NCI-H226 (cell line): ENCODE data around the gene NTM.

Experiments used
- DNase-seq: peaks from one replicate; pipeline ENCODE4 v3.0.0-alpha.2; 2015

Gene NTM

GRCh38 chr11:132037956-132038355 is 667.5 kb downstream of the NTM start:
- DNase-seq: no peak

- DNase-seq: no peak
Measured at GRCh38 chr11:132039521-132039920, 669.1 kb downstream of the NTM start.

GRCh38 chr11:132042296-132042695 is 671.9 kb downstream of the NTM start:
- no peak for DNase-seq

GRCh38 chr11:132043714-132044113 is 673.3 kb downstream of the NTM start:
- DNase-seq: no peak

GRCh38 chr11:132045107-132045506 is 674.7 kb downstream of the NTM start:
- no peak for DNase-seq

GRCh38 chr11:132046288-132046865 is 676.0 kb downstream of the NTM start:
- no peak for DNase-seq

GRCh38 chr11:132047167-132047566 is 676.8 kb downstream of the NTM start:
- DNase-seq: no peak

GRCh38 chr11:132048040-132048439 is 677.6 kb downstream of the NTM start:
- DNase-seq: no peak

GRCh38 chr11:132049205-132049604 is 678.8 kb downstream of the NTM start:
- DNase-seq: no peak

- no peak for DNase-seq
Measured at GRCh38 chr11:132050049-132050448, 679.6 kb downstream of the NTM start.

GRCh38 chr11:132050577-132051165 is 680.3 kb downstream of the NTM start:
- DNase-seq: no peak

GRCh38 chr11:132051704-132052103 is 681.3 kb downstream of the NTM start:
- no peak for DNase-seq

- no peak for DNase-seq
Measured at GRCh38 chr11:132052342-132052741, 681.9 kb downstream of the NTM start.

- no peak for DNase-seq
Measured at GRCh38 chr11:132052904-132053303, 682.5 kb downstream of the NTM start.

- no peak for DNase-seq
Measured at GRCh38 chr11:132054822-132055221, 684.4 kb downstream of the NTM start.

GRCh38 chr11:132055296-132055695 is 684.9 kb downstream of the NTM start:
- no peak for DNase-seq

GRCh38 chr11:132056689-132057088 is 686.3 kb downstream of the NTM start:
- DNase-seq: no peak

GRCh38 chr11:132057266-132057665 is 686.9 kb downstream of the NTM start:
- no peak for DNase-seq

GRCh38 chr11:132058211-132058772 is 687.9 kb downstream of the NTM start:
- no peak for DNase-seq

- DNase-seq: no peak
Measured at GRCh38 chr11:132060567-132060966, 690.2 kb downstream of the NTM start.

GRCh38 chr11:132062031-132062430 is 691.6 kb downstream of the NTM start:
- DNase-seq: no peak

GRCh38 chr11:132062541-132062940 is 692.1 kb downstream of the NTM start:
- no peak for DNase-seq

- DNase-seq: no peak
Measured at GRCh38 chr11:132064987-132065620, 694.7 kb downstream of the NTM start.

- DNase-seq: no peak
Measured at GRCh38 chr11:132068556-132068955, 698.1 kb downstream of the NTM start.
